Activated naive CD8-positive, alpha-beta T cell (primary cell): ENCODE data around the gene COL27A1.

Experiments used
- H3K27ac Mint-ChIP-seq: one replicate; pipeline ENCODE4 v1.8.0; 2021; ENCODE audit warnings: mixed read lengths
- H3K27me3 Mint-ChIP-seq: one replicate; pipeline ENCODE4 v1.8.0; 2021; ENCODE audit warnings: mixed read lengths
- H3K36me3 Mint-ChIP-seq: one replicate; pipeline ENCODE4 v1.8.0; 2021; ENCODE audit warnings: mixed read lengths
- H3K4me1 Mint-ChIP-seq: one replicate; pipeline ENCODE4 v1.8.0; 2021; ENCODE audit warnings: low read depth, mixed read lengths
- H3K4me3 Mint-ChIP-seq: one replicate; pipeline ENCODE4 v1.8.0; 2021; ENCODE audit warnings: mild to moderate bottlenecking, mixed read lengths
- H3K9me3 Mint-ChIP-seq: one replicate; pipeline ENCODE4 v1.8.0; 2021; ENCODE audit warnings: low read depth, mixed read lengths

The COL27A1 gene

DNA sequence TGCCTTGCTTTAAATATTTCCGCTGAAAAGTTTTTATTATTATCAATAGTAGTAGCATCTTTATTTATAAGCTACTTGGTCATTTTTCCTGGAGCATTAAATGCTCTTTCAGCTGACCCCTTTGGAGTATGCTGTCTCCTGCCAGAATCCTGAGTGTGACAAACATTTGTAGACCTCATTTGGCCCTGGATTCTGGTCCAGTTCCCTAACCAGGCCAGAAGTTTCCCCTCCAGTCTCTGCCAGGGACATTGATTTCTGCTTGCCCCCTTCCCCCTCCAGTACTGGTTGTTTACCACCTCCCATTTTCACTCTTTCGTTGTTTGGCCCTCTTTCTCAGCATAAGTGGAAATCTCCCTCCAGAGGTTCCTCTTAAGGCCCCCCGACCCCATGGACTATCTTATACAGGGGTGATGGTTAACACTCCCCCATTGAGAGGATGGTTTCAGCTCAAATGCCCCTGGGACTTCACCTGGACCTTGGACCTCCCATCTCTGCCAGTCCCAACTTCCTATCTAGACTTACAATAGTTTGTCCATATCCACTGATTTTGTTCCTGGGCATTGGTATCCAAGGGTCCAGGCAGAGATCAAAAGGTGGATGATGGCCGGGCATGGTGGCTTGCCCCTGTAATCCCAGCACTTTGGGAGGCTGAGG, 24.6 kb upstream of the COL27A1 start:
- H3K27me3 Mint-ChIP-seq, result peaks cover 14% of the 10 kb centered on the region
- no peak overlapping the region for H3K4me3 Mint-ChIP-seq
- H3K36me3 Mint-ChIP-seq, result peaks cover 3% of the 10 kb centered on the region

GRCh38 chr9:114131808-114132549, 23.4 kb upstream of the COL27A1 start:
- peaks cover 3% of the 10 kb centered on the region for H3K36me3 Mint-ChIP-seq
- H3K27ac Mint-ChIP-seq, result no peak overlapping the region
- H3K27me3 Mint-ChIP-seq, result peaks cover 14% of the 10 kb centered on the region
- no peak overlapping the region for H3K4me3 Mint-ChIP-seq
- no peaks in the 10 kb centered on the region for H3K4me1 Mint-ChIP-seq
- H3K9me3 Mint-ChIP-seq, result peaks cover 4% of the 10 kb centered on the region

More for the DNA sequence above, 24.6 kb upstream of the COL27A1 start:
- no peak overlapping the region for H3K27ac Mint-ChIP-seq
- peaks cover 4% of the 10 kb centered on the region for H3K9me3 Mint-ChIP-seq
- H3K4me1 Mint-ChIP-seq, result no peaks in the 10 kb centered on the region

DNA sequence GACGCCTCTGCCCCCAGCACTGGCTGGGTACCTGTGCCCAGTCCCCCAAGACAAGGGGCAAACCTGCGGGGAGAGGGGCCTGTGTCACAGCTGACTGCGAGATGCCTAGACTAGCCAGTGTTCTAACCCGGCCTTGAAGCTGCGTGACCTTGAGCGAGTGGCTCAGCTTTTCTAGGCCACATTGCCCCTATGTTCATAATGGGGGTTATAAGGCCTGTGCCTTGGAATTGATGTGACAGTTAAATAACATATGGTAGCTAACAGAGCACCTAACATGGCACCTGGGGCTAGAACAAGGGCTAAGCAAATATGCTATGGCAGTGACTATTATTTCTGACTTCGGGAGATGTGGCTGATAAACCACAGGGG, 22.8 kb upstream of the COL27A1 start:
- Mint-ChIP-seq H3K27me3 (peaks cover 13% of the 10 kb centered on the region), H3K4me3 (no peak overlapping the region), H3K27ac (no peak overlapping the region), H3K36me3 (peaks cover 3% of the 10 kb centered on the region), H3K4me1 (no peaks in the 10 kb centered on the region), H3K9me3 (peaks cover 4% of the 10 kb centered on the region)

DNA sequence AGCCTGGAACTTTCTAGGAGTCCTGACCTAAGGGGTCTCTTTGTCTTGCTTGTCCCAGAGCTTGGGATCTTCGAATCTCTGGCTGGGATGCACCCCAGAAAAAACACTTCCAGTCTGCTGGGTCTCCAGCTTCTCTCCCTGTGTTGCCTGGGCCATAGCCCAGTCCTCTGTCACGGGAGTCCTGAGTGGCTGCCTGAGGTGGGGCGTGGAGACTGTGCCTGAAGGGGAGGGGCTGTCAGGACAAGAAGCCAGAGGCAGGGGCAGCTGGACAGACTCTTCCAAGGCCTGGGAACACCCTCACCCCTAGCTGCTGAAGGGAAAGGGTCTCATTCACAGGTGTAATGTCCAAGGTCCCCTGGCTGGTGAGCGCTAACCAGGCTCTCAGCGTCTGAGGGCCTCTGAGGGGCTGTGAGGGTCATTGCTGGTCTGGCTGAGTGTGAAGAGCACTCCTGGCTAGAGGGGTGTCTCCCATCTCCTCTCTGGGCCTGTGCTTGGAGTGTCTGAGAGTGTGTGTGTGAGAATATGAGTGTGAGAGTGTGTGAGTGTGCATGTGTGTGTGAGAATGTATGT, 20.4 kb upstream of the COL27A1 start:
- Mint-ChIP-seq H3K4me1 (no peaks in the 10 kb centered on the region), H3K27me3 (peaks cover 8% of the 10 kb centered on the region), H3K36me3 (no peaks in the 10 kb centered on the region), H3K9me3 (no peaks in the 10 kb centered on the region), H3K27ac (no peak overlapping the region), H3K4me3 (no peak overlapping the region)

DNA sequence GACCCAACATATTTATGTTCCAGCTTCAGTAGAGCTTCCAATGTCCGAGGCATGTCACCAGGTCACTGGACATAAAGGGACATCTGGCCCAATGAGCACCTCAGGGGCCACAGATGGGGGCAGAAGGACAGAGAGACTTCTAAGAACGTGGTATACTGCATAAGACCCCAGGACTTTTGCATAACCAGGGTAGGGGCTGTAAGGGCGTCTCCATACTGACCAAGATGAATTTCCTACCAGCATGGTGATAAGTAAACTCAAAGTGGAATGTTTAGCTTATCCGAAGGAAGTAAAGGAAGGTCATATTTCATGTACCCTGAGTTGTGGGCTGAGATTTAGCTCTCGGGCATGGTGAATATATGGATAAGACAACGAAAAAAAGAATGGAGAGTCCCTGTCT, 17.5 kb upstream of the COL27A1 start:
- Mint-ChIP-seq H3K9me3 (no peaks in the 10 kb centered on the region), H3K4me1 (no peaks in the 10 kb centered on the region)

GRCh38 chr9:114138552-114138971, 16.8 kb upstream of the COL27A1 start:
- Mint-ChIP-seq H3K36me3 (no peaks in the 10 kb centered on the region), H3K9me3 (no peaks in the 10 kb centered on the region), H3K4me3 (no peak overlapping the region), H3K27me3 (peaks cover 5% of the 10 kb centered on the region), H3K4me1 (no peaks in the 10 kb centered on the region), H3K27ac (no peak overlapping the region)

More for the DNA sequence above, 17.5 kb upstream of the COL27A1 start:
- H3K27ac Mint-ChIP-seq, result no peak overlapping the region
- H3K36me3 Mint-ChIP-seq, result no peaks in the 10 kb centered on the region
- H3K4me3 Mint-ChIP-seq, result no peak overlapping the region
- peaks cover 7% of the 10 kb centered on the region for H3K27me3 Mint-ChIP-seq

GRCh38 chr9:114139071-114139470, 16.3 kb upstream of the COL27A1 start:
- Mint-ChIP-seq H3K27me3 (peaks cover 4% of the 10 kb centered on the region), H3K4me3 (no peak overlapping the region), H3K36me3 (no peaks in the 10 kb centered on the region)

GRCh38 chr9:114140401-114140800, 14.9 kb upstream of the COL27A1 start:
- Mint-ChIP-seq H3K9me3 (no peaks in the 10 kb centered on the region), H3K36me3 (no peaks in the 10 kb centered on the region), H3K4me3 (no peak overlapping the region), H3K27ac (no peak overlapping the region), H3K4me1 (no peaks in the 10 kb centered on the region), H3K27me3 (peaks cover 4% of the 10 kb centered on the region)

More at GRCh38 chr9:114139071-114139470, 16.3 kb upstream of the COL27A1 start:
- no peaks in the 10 kb centered on the region for H3K9me3 Mint-ChIP-seq
- no peak overlapping the region for H3K27ac Mint-ChIP-seq
- H3K4me1 Mint-ChIP-seq, result no peaks in the 10 kb centered on the region

GRCh38 chr9:114140850-114141249, 14.5 kb upstream of the COL27A1 start:
- H3K27me3 Mint-ChIP-seq, result peaks cover 2% of the 10 kb centered on the region
- no peaks in the 10 kb centered on the region for H3K9me3 Mint-ChIP-seq
- no peaks in the 10 kb centered on the region for H3K4me1 Mint-ChIP-seq
- H3K4me3 Mint-ChIP-seq, result no peak overlapping the region
- no peaks in the 10 kb centered on the region for H3K36me3 Mint-ChIP-seq
- H3K27ac Mint-ChIP-seq, result no peak overlapping the region

GRCh38 chr9:114141553-114142402, 13.6 kb upstream of the COL27A1 start:
- H3K27ac Mint-ChIP-seq, result no peak overlapping the region
- H3K4me3 Mint-ChIP-seq, result no peak overlapping the region
- no peaks in the 10 kb centered on the region for H3K4me1 Mint-ChIP-seq
- no peaks in the 10 kb centered on the region for H3K9me3 Mint-ChIP-seq
- H3K27me3 Mint-ChIP-seq, result peaks cover 2% of the 10 kb centered on the region
- H3K36me3 Mint-ChIP-seq, result no peaks in the 10 kb centered on the region

DNA sequence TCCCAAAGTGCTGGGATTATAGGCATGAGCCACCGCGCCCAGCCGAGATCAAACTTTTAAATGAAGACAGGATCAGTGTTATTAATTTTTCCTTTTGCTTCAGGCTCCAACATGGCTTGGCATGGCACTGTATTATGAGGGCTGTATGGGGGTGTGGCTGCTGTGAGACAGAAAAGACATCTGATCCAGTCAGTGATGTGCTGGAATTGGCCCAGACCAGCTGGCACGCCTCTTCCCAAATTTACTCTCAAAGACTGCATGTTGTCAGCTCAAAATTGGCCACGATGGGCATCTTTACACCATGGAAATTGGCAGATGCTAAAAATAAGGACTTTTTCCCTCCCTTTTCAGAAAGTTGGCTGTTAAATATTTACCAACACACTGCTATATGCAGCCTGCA, 12.1 kb upstream of the COL27A1 start:
- Mint-ChIP-seq H3K9me3 (no peaks in the 10 kb centered on the region), H3K4me3 (no peak overlapping the region), H3K27me3 (peaks cover 3% of the 10 kb centered on the region), H3K4me1 (no peaks in the 10 kb centered on the region), H3K36me3 (peaks cover 2% of the 10 kb centered on the region), H3K27ac (no peak overlapping the region)

GRCh38 chr9:114146735-114147134, 8.6 kb upstream of the COL27A1 start:
- H3K27me3 Mint-ChIP-seq, result peaks cover 19% of the 10 kb centered on the region
- H3K27ac Mint-ChIP-seq, result no peak overlapping the region
- no peaks in the 10 kb centered on the region for H3K4me1 Mint-ChIP-seq
- no peak overlapping the region for H3K4me3 Mint-ChIP-seq
- H3K9me3 Mint-ChIP-seq, result no peaks in the 10 kb centered on the region
- H3K36me3 Mint-ChIP-seq, result peaks cover 2% of the 10 kb centered on the region

- H3K4me3 Mint-ChIP-seq, result no peak overlapping the region
- no peaks in the 10 kb centered on the region for H3K9me3 Mint-ChIP-seq
- H3K27me3 Mint-ChIP-seq, result peaks cover 29% of the 10 kb centered on the region
These were observed 6.2 kb upstream of the COL27A1 start for GRCh38 chr9:114149181-114149580.

DNA sequence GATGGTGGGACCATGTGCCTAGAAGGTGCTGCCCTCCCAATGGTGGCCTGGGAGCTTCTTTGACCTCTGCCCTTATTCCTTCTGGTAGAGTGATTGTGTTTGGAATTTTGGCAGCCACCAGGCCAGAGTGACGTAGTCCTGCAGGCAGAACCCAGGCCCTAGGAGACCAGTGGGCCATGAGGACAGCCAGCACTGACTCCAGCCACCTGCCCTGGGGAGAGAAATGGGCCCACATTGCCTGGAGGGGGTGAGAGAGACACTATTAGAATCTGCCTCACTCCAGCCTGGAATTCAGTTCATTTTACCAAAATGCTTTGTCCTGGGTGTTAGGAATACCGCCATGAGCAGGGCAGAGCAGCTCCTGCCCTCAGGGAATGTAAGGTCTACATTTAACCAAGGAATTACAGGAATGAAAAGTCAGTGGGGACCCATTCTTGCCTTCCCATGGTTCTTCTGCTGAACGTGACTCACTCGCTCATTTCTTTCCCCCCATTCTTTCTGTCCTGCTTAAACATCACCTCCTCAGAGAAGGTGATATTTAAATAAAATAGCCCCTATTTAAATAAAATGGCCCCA, 5.5 kb upstream of the COL27A1 start:
- H3K4me3 Mint-ChIP-seq, result no peak overlapping the region
- H3K9me3 Mint-ChIP-seq, result no peaks in the 10 kb centered on the region
- peaks cover 8% of the 10 kb centered on the region for H3K4me1 Mint-ChIP-seq
- no peak overlapping the region for H3K27ac Mint-ChIP-seq
- peaks cover 2% of the 10 kb centered on the region for H3K36me3 Mint-ChIP-seq
- H3K27me3 Mint-ChIP-seq, result peaks cover 35% of the 10 kb centered on the region

More at GRCh38 chr9:114149181-114149580, 6.2 kb upstream of the COL27A1 start:
- no peak overlapping the region for H3K27ac Mint-ChIP-seq
- peaks cover 2% of the 10 kb centered on the region for H3K36me3 Mint-ChIP-seq
- peaks cover 1% of the 10 kb centered on the region for H3K4me1 Mint-ChIP-seq
